Psoas muscle (tissue), 8 donors: ENCODE measurements around the gene GTF2F2. TPM values are rescaled to one million over a fixed set of nuclear protein-coding genes. Genes with fewer than 3 reads are reported as not detected.

ENCODE experiments used
- ATAC-seq, 4 donors: fragments of 200-7000 bp; cut with Tn5 transposase; one replicate each; pipeline ENCODE4 v1.9.1; 2020; ENCODE audit warnings: moderate library complexity in 3 of 4, mild to moderate bottlenecking in 2 of 4
- DNase-seq, 2 donors: peaks; one replicate each; pipeline ENCODE4 v3.0.0-alpha.2; 2020
- H3K27ac ChIP-seq: fragments of 200-600 bp; one replicate; pipeline ENCODE4 v1.8.0; 2022
- H3K27me3 ChIP-seq, 3 donors: fragments of 200-600 bp in 1 of 3; one replicate each; pipeline versions ENCODE4 v1.6.1 to v1.8.0; 2013 to 2022; ENCODE audit warnings: low read length in 2 of 3, mild to moderate bottlenecking in 2 of 3, moderate library complexity in 1 of 3; ENCODE audit not compliant: insufficient read depth in 3 of 3
- H3K36me3 ChIP-seq, 2 donors: fragments of 200-600 bp in 1 of 2; one replicate each; pipeline versions ENCODE4 v1.6.1 to v1.8.0; 2013 to 2022; ENCODE audit warnings: low read depth in 1 of 2, mild to moderate bottlenecking in 1 of 2, moderate library complexity in 1 of 2; ENCODE audit not compliant: insufficient read depth in 1 of 2
- H3K4me1 ChIP-seq: fragments of 200-600 bp; one replicate; pipeline ENCODE4 v1.8.0; 2022
- H3K4me3 ChIP-seq: fragments of 200-600 bp; one replicate; pipeline ENCODE4 v1.8.0; 2022; ENCODE audit warnings: mild to moderate bottlenecking
- H3K9me3 ChIP-seq: fragments of 200-600 bp; one replicate; pipeline ENCODE4 v1.8.0; 2022
- CTCF ChIP-seq: fragments of 200-600 bp; IDR thresholded peaks from one replicate; pipeline ENCODE4 v1.8.0; 2022; ENCODE audit warnings: antibody characterized with exemption
- WGBS, 3 donors: extraction: QIAGEN DNeasy Blood & Tissue Kit; methylation state at CpG; one replicate each; pipeline versions ENCODE4 v1.1.6 to v1.1.7; 2013; 5-methylcytosine and 5-hydroxymethylcytosine counted together
- intact Hi-C, 2 donors: fragments of 100-400 bp; cut with DNase I; formaldehyde crosslinking; loops; one replicate each; pipeline versions ENCODE4 v1.11.0 to v1.14.2; 2022
- polyA plus RNA-seq, 3 donors: library from polyadenylated mRNA; stranded (reverse); fragments of 200-250 nt; gene quantifications; one replicate each; pipeline ENCODE4 v1.2.3, GENCODE V29; 2013
- total RNA-seq, 4 donors: library from RNA; stranded (reverse); fragmentation: NEBNext Ultra II Directional in 2 of 4; extraction: Animal tissue kit (Norgen Biotek cat#: 25700) in 2 of 4; gene quantifications; one replicate each; pipeline versions ENCODE4 v1.2.1 to v1.2.4, GENCODE V29; 2021 to 2023
- donor health status: healthy with polysubstance abuse.
- donor health status: DM: no; HTN: no; CAD: no; lungs with moderate emphysema.
- donor health status: Bipolar disorder and iron deficiency.
- donor health status: healthy.
- donor health status: DM: yes; HTN: yes; CAD: no.
- donor health status: DM: no; HTN: no; CAD: no.
- donor health status: DM: no; HTN: no; CAD: no.
- donor health status: DM: yes; HTN: yes; CAD: no.

The GTF2F2 gene
- total and polyA plus RNA-seq, 7 donors, result 12.9 to 23.5 (median 19.2) TPM

GRCh38 chr13:45138282-45138681 lies 18.0 kb downstream of the GTF2F2 start:
- no peaks in the 10 kb centered on the region for H3K9me3 ChIP-seq
- H3K36me3 ChIP-seq, result peaks cover 0 to 30% of the 10 kb centered on the region in 2 donors
- WGBS, 3 donors, result 94 to 95% (median 94%) methylated on average over 7 of the region's 7 CpGs
- no peak for DNase-seq
- no peaks in the 10 kb centered on the region for H3K27me3 ChIP-seq
- H3K4me1 ChIP-seq, result no peaks in the 10 kb centered on the region
- no peak for TF ChIP-seq CTCF
- H3K4me3 ChIP-seq, result no peak overlapping the region
- intact Hi-C loops, result no loop called here
- no peak overlapping the region for H3K27ac ChIP-seq
- ATAC-seq, result no peak

- TF ChIP-seq CTCF, result no peak
- Histone ChIP-seq H3K27me3 (no peaks in the 10 kb centered on the region), H3K4me3 (no peak overlapping the region), H3K36me3 (peaks cover 0 to 30% of the 10 kb centered on the region in 2 donors), H3K4me1 (no peaks in the 10 kb centered on the region), H3K9me3 (no peaks in the 10 kb centered on the region), H3K27ac (no peak overlapping the region)
- no peak for DNase-seq
- intact Hi-C loops, result loop anchor here in 1 of 2 donors (5.0 kb wide), 1 partner anchor 36 kb away; no protein-coding TSS in a partner anchor
- no peak for ATAC-seq
- WGBS, 3 donors, result 72 to 94% (median 76%) methylated on average over 1 of the region's 1 CpG
Observed at GRCh38 chr13:45141369-45141768, 21.1 kb downstream of the GTF2F2 start.

- no peak for ATAC-seq
- TF ChIP-seq CTCF, result no peak
- Histone ChIP-seq H3K36me3 (peaks cover 0 to 22% of the 10 kb centered on the region in 2 donors), H3K4me3 (no peak overlapping the region), H3K27me3 (no peaks in the 10 kb centered on the region), H3K9me3 (no peaks in the 10 kb centered on the region), H3K27ac (no peak overlapping the region), H3K4me1 (no peaks in the 10 kb centered on the region)
- intact Hi-C loops, result loop anchor here in 1 of 2 donors (5.0 kb wide), 1 partner anchor 35 kb away; no protein-coding TSS in a partner anchor
- WGBS, 3 donors, result 72 to 83% (median 75%) methylated on average over 4 of the region's 4 CpGs
- DNase-seq, result no peak
Observed at GRCh38 chr13:45142440-45143345, 22.4 kb downstream of the GTF2F2 start.

- no peak for DNase-seq
- H3K36me3 ChIP-seq, result peaks cover 0 to 15% of the 10 kb centered on the region in 2 donors
- H3K27ac ChIP-seq, result no peak overlapping the region
- H3K27me3 ChIP-seq, result no peaks in the 10 kb centered on the region
- no peaks in the 10 kb centered on the region for H3K9me3 ChIP-seq
- WGBS, 3 donors, result 84 to 89% (median 84%) methylated on average over 7 of the region's 7 CpGs
- ATAC-seq, result no peak
- no peak overlapping the region for H3K4me3 ChIP-seq
- no peak for TF ChIP-seq CTCF
- H3K4me1 ChIP-seq, result no peaks in the 10 kb centered on the region
- intact Hi-C loops, result loop anchor here in 1 of 2 donors (5.0 kb wide), 1 partner anchor 34 kb away; no protein-coding TSS in a partner anchor
Observed at GRCh38 chr13:45143346-45143751, 23.0 kb downstream of the GTF2F2 start.
